IMR-90 (cell line): ENCODE results near the gene GGTLC2. TPM values are rescaled to one million over a fixed set of nuclear protein-coding genes. Genes with fewer than 3 reads are reported as not detected.
A peak's percentile ranks its signal among the peaks of the same experiment; 100 is the strongest.

Source experiments
- ATAC-seq: fragments of 200-7000 bp; cut with Tn5 transposase; 2 replicates; pipeline ENCODE4 v1.9.1; 2020; ENCODE audit warnings: low read depth, mild to moderate bottlenecking, moderate library complexity
- BruUV-seq: library from RNA; stranded (reverse); fragments of 400-500 nt; replicated peaks from 2 replicates; lab custom pipeline; 2021; lab: Mats Ljungman, UMichigan
- CTCF ChIA-PET: fragments of 300-600 bp; formaldehyde crosslinking; extraction: SDS; loops from one replicate; lab custom pipeline; 2021; ENCODE audit warnings: antibody characterized with exemption; lab: Yijun Ruan, JAX
- POLR2A ChIA-PET: fragments of 300-600 bp; sonication (Branson Sonifier 250); formaldehyde crosslinking; loops from one replicate; lab custom pipeline; 2022; ENCODE audit warnings: antibody characterized with exemption; ENCODE audit not compliant: unreplicated experiment; lab: Charles Lee
- DNase-seq: peaks from one replicate; pipeline ENCODE4 v3.0.0; 2013
- H2AFZ ChIP-seq: replicated peaks from 2 replicates; pipeline ENCODE3; 2013; ENCODE audit warnings: low read length, mild to moderate bottlenecking; ENCODE audit not compliant: poor library complexity
- H2AK5ac ChIP-seq: 2 replicates; pipeline ENCODE4 v1.6.1; 2013; ENCODE audit warnings: low read depth, low read length, inconsistent platforms
- H2AK9ac ChIP-seq: replicated peaks from 2 replicates; pipeline ENCODE3; 2013; ENCODE audit warnings: mild to moderate bottlenecking, low read depth, low read length, moderate library complexity; ENCODE audit not compliant: poor library complexity
- H2BK120ac ChIP-seq: 2 replicates; pipeline ENCODE4 v1.6.1; 2013; ENCODE audit warnings: low read depth, low read length, inconsistent platforms
- H2BK15ac ChIP-seq: 3 replicates; pipeline ENCODE4 v1.6.1; 2013; ENCODE audit warnings: low read depth, low read length, inconsistent platforms
- H2BK20ac ChIP-seq: 2 replicates; pipeline ENCODE4 v1.6.1; 2013; ENCODE audit warnings: low read depth, mild to moderate bottlenecking, inconsistent platforms, low read length, moderate library complexity
- H2BK5ac ChIP-seq: 2 replicates; pipeline ENCODE4 v1.6.1; 2013; ENCODE audit warnings: mild to moderate bottlenecking, low read depth, low read length, inconsistent platforms; ENCODE audit not compliant: poor library complexity, severe bottlenecking
- H3K14ac ChIP-seq: replicated peaks from 2 replicates; pipeline ENCODE4 v1.6.1; 2013; ENCODE audit warnings: low read depth, low read length, inconsistent platforms
- H3K18ac ChIP-seq: 2 replicates; pipeline ENCODE4 v1.6.1; 2013; ENCODE audit warnings: low read depth, low read length, control low read depth
- H3K23ac ChIP-seq: 2 replicates; pipeline ENCODE4 v1.6.1; 2013; ENCODE audit warnings: low read depth, low read length, inconsistent platforms
- H3K27ac ChIP-seq: 2 replicates; pipeline ENCODE4 v1.5.1; 2013; ENCODE audit warnings: mild to moderate bottlenecking, control low read depth, low read length; ENCODE audit not compliant: insufficient read depth
- H3K27me3 ChIP-seq: 2 replicates; pipeline ENCODE4 v1.6.1; 2013; ENCODE audit warnings: low read length; ENCODE audit not compliant: control insufficient read depth, insufficient read depth
- H3K36me3 ChIP-seq: 2 replicates; pipeline ENCODE4 v1.6.1; 2013; ENCODE audit warnings: low read length, mixed read lengths; ENCODE audit not compliant: control insufficient read depth, insufficient read depth
- H3K4ac ChIP-seq: 2 replicates; pipeline ENCODE4 v1.6.1; 2013; ENCODE audit warnings: low read depth, low read length, inconsistent platforms
- H3K4me1 ChIP-seq: 2 replicates; pipeline ENCODE4 v1.6.1; 2013; ENCODE audit warnings: low read length, mixed read lengths; ENCODE audit not compliant: control insufficient read depth, insufficient read depth
- H3K4me2 ChIP-seq: 2 replicates; pipeline ENCODE4 v1.6.1; 2013; ENCODE audit warnings: low read depth, mild to moderate bottlenecking, control low read depth, low read length, moderate library complexity
- H3K4me3 ChIP-seq: 2 replicates; pipeline ENCODE4 v1.5.1; 2013; ENCODE audit warnings: low read depth, mild to moderate bottlenecking, control low read depth, low read length, moderate library complexity; ENCODE audit not compliant: insufficient read depth
- H3K56ac ChIP-seq: 2 replicates; pipeline ENCODE4 v1.6.1; 2013; ENCODE audit warnings: low read length, inconsistent platforms; ENCODE audit not compliant: insufficient read depth; ENCODE audit errors: extremely low read depth
- H3K79me1 ChIP-seq, 2 experiments: 2 replicates each; pipeline ENCODE4 v1.6.1; 2013; ENCODE audit warnings: low read length in 2 of 2, inconsistent platforms in 1 of 2, low read depth in 1 of 2
- H3K9ac ChIP-seq: 2 replicates; pipeline ENCODE4 v1.6.1; 2013; ENCODE audit warnings: low read depth, low read length, control low read depth
- H3K9me1 ChIP-seq: 2 replicates; pipeline ENCODE4 v1.6.1; 2013; ENCODE audit warnings: low read length, inconsistent platforms; ENCODE audit not compliant: insufficient read depth
- H3K9me3 ChIP-seq: 2 replicates; pipeline ENCODE4 v1.6.1; 2013; ENCODE audit warnings: low read length; ENCODE audit not compliant: control insufficient read depth, insufficient read depth
- H4K20me1 ChIP-seq: 2 replicates; pipeline ENCODE4 v1.6.1; 2013; ENCODE audit warnings: low read length, inconsistent platforms; ENCODE audit not compliant: insufficient read depth
- H4K5ac ChIP-seq: 2 replicates; pipeline ENCODE4 v1.6.1; 2013; ENCODE audit warnings: mild to moderate bottlenecking, low read depth, low read length, control low read depth
- H4K8ac ChIP-seq, 2 experiments: 2 replicates each; pipeline ENCODE4 v1.6.1; 2013; ENCODE audit warnings: low read depth in 2 of 2, low read length in 2 of 2, control low read depth in 1 of 2, inconsistent platforms in 1 of 2
- H4K91ac ChIP-seq: 2 replicates; pipeline ENCODE4 v1.6.1; 2013; ENCODE audit warnings: low read depth, low read length, inconsistent platforms; ENCODE audit not compliant: insufficient read depth
- FOS ChIP-seq: fragments of 150-350 bp; IDR thresholded peaks from 2 replicates; pipeline ENCODE4 v1.6.1; 2016; ENCODE audit warnings: low read depth, low read length
- MAFK ChIP-seq: IDR thresholded peaks from 2 replicates; pipeline ENCODE4 v1.6.1; 2012; ENCODE audit warnings: low read depth, low read length, improper control_type of control experiment
- NFE2L2 ChIP-seq: fragments of 150-350 bp; IDR thresholded peaks from 2 replicates; pipeline ENCODE4 v1.6.1; 2016; ENCODE audit warnings: low read depth, mild to moderate bottlenecking, low read length
- WGBS, 2 experiments: methylation state at CpG; one replicate each; pipeline versions ENCODE4 v1.1.5 to v1.1.7; 2013; ENCODE audit warnings: missing lambda C conversion rate in 2 of 2; ENCODE audit not compliant: insufficient read length in 1 of 2; ENCODE audit errors: extremely low coverage in 2 of 2; 5-methylcytosine and 5-hydroxymethylcytosine counted together
- dilution Hi-C: fragments of 300-500 bp; cut with HindIII; formaldehyde crosslinking; loops from one replicate; pipeline ENCODE4 v1.14.3; 2018; ENCODE audit warnings: low sequenced_read_pairs; ENCODE audit not compliant: unreplicated experiment
- in situ Hi-C: fragments of 300-500 bp; cut with MboI; formaldehyde crosslinking; loops from 3 replicates; pipeline ENCODE4 v1.14.3; 2019; ENCODE audit warnings: low sequenced_read_pairs, inconsistent platforms, mixed read lengths
- intact Hi-C: fragments of 100-400 bp; cut with micrococcal nuclease; formaldehyde crosslinking; loops from 2 replicates; pipeline ENCODE4 v1.10.0; 2022
- polyA plus RNA-seq, 3 experiments: library from polyadenylated mRNA; depleted of rRNA; stranded (reverse); fragments of >200 nt; gene quantifications; 2 replicates each; pipeline ENCODE4 v1.2.3, GENCODE V29; 2012; ENCODE audit warnings: low replicate concordance in 1 of 3
- total RNA-seq: library from RNA; depleted of rRNA; stranded (reverse); fragments of >200 nt; gene quantifications from 2 replicates; pipeline ENCODE4 v1.2.3, GENCODE V29; 2012

Gene GGTLC2
- total and polyA plus RNA-seq, 2 of the 4 experiments (the other 2 are of a cell fraction) = 0.09 TPM; not detected in 1

DNA sequence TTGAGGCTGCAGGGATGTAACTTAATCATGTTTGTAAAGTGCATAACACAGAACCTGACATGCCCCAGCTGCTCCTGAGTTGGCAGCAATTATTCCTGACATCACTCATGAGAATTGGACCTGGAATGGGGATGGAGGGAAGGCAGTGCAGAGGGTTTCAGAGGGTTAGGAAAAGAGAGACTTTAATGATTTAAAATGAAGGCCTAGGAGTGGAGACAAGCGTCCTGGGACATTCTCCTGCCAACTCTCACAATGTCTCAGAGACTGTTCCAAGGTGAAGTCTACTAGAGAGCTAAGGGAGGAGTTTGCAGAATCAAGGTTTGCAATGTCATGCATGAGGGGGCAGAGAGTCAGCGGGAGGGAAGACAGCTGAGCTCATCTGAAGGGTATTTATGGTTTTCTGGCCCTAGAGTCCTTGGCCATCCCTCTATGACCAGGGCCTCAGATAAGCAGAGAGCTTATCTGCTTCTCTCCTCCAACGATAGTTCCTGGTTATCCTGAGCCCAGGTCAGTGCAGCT lies 36.9 kb downstream of the GGTLC2 start:
- H4K5ac ChIP-seq = no peak overlapping the region
- BruUV-seq = no TSS peak
- H3K4ac ChIP-seq = peak overlapping the region; percentile 77
- no peak overlapping the region for H3K9ac ChIP-seq
- H2AK5ac ChIP-seq = no peak overlapping the region
- peaks cover 30% of the 10 kb centered on the region for H3K9me1 ChIP-seq
- no peak for TF ChIP-seq FOS
- peak; percentile 79 for TF ChIP-seq NFE2L2
- TF ChIP-seq MAFK = peak; percentile 41; the same call in 1 of the 2 replicates
- no peak overlapping the region for H4K8ac ChIP-seq
- 0 out of 3 replicates have a peak overlapping the region, but pooled peaks have one; percentile 13 for H2BK15ac ChIP-seq
- H3K4me3 ChIP-seq = no peak overlapping the region
- H3K36me3 ChIP-seq = no peaks in the 10 kb centered on the region
- H4K91ac ChIP-seq = peak overlapping the region; percentile 5
- no peak overlapping the region for H2AK9ac ChIP-seq
- no peak overlapping the region for H3K23ac ChIP-seq
- ChIA-PET POLR2A (no interaction called here), CTCF (interaction anchor here (0.6 to 0.9 kb wide), 2 partner anchors 15 to 476 kb away, joined by 3 to 4 read pairs; no protein-coding TSS in a partner anchor)
- peak overlapping the region; percentile 75 for H2BK20ac ChIP-seq
- WGBS, 2 experiments = no CpG with 5 or more reads among the region's 3 CpGs
- no peak overlapping the region for H2AFZ ChIP-seq
- DNase-seq (peak; percentile 50), ATAC-seq (peak; percentile 19; the same call in 1 of the 2 replicates)
- H3K18ac ChIP-seq = no peak overlapping the region
- peak overlapping the region; percentile 79 for H2BK120ac ChIP-seq
- H3K9me3 ChIP-seq = no peaks in the 10 kb centered on the region
- H4K20me1 ChIP-seq = no peaks in the 10 kb centered on the region
- intact Hi-C loops = no loop called here
- H3K56ac ChIP-seq = no peak overlapping the region
- peaks cover 32% of the 10 kb centered on the region for H3K4me1 ChIP-seq
- H3K14ac ChIP-seq = 0 out of 2 replicates have a peak overlapping the region, but pooled peaks have one; percentile 24
- peaks cover 6% of the 10 kb centered on the region; the same call in 1 of the 2 replicates for H3K27me3 ChIP-seq
- no peaks in the 10 kb centered on the region for H3K79me1 ChIP-seq
- H2BK5ac ChIP-seq = no peak overlapping the region
- H3K4me2 ChIP-seq = no peak overlapping the region; the same call in 1 of the 2 replicates
- H3K27ac ChIP-seq = no peak overlapping the region
- in situ Hi-C loops = no loop called here
- dilution Hi-C loops = no loop called here
